Fibroblast of skin of right biceps (primary cell): Measurements from ENCODE around the gene DOP1A.

Experiments used
- DNase-seq: peaks from one replicate; pipeline ENCODE4 v3.0.0-alpha.2; 2013

Gene DOP1A, protein sequence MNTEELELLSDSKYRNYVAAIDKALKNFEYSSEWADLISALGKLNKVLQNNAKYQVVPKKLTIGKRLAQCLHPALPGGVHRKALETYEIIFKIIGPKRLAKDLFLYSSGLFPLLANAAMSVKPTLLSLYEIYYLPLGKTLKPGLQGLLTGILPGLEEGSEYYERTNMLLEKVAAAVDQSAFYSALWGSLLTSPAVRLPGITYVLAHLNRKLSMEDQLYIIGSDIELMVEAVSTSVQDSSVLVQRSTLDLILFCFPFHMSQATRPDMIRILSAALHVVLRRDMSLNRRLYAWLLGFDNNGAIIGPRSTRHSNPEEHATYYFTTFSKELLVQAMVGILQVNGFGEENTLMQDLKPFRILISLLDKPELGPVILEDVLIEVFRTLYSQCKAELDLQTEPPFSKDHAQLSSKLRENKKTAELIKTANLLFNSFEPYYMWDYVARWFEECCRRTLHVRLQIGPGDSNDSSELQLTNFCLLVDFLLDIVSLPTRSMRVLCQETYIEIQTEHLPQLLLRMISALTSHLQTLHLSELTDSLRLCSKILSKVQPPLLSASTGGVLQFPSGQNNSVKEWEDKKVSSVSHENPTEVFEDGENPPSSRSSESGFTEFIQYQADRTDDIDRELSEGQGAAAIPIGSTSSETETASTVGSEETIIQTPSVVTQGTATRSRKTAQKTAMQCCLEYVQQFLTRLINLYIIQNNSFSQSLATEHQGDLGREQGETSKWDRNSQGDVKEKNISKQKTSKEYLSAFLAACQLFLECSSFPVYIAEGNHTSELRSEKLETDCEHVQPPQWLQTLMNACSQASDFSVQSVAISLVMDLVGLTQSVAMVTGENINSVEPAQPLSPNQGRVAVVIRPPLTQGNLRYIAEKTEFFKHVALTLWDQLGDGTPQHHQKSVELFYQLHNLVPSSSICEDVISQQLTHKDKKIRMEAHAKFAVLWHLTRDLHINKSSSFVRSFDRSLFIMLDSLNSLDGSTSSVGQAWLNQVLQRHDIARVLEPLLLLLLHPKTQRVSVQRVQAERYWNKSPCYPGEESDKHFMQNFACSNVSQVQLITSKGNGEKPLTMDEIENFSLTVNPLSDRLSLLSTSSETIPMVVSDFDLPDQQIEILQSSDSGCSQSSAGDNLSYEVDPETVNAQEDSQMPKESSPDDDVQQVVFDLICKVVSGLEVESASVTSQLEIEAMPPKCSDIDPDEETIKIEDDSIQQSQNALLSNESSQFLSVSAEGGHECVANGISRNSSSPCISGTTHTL (N-terminal part only)

DNA sequence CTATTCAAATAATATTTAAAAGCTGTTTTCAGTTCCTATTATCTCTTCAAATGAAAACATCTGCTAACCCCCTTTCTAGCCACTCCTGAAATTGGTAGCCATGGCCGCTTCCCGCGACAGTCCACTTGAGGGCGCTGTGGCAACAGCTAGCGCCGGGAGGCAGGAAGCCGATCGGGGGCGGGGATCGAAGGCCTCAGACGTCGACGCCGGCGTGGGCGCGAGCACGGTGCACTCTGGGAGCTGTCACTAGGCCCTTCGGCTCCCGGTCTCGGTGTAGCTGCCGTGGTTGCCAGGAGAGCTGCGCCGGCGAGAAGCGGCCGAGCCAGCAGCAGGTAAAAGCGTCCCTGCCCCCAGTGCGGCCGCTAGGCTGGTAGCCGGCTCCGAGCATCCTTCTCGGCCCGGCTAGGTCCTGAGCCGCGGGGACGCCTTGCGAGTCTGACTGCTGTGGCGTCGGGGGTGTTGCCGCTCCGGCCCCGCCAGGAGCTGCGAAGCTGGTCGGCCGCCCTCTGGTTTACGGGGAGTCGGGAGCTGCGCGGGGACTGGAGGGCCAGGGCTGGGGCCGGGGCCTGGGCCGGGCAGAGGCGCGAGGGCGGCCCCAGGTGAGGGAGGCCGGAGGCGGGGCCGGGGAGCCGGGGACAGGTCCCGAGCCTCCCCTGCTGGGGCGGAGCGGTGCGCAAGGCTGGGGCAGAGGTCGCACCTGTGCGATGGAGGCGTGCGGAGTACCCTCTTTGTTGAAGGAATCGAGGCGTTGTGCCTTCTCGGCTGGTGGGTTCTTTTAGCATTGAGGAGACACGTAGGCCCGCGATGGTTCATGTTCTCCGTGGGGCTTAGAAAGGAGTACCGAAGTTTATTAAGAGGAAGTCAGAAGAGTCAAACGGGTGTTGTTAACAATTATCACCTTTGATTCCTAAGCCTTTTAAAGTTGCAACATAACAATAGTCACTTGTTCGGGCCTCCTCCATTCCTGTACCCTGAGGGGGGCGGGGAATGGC, at the start of gene DOP1A:
Gene DOP1A, plus strand, starts transcription at position 224 of the 992 bp plus-strand sequence. CDS start 29,307 bp downstream, outside the sequence.
- peak; percentile 91 for DNase-seq

DNA sequence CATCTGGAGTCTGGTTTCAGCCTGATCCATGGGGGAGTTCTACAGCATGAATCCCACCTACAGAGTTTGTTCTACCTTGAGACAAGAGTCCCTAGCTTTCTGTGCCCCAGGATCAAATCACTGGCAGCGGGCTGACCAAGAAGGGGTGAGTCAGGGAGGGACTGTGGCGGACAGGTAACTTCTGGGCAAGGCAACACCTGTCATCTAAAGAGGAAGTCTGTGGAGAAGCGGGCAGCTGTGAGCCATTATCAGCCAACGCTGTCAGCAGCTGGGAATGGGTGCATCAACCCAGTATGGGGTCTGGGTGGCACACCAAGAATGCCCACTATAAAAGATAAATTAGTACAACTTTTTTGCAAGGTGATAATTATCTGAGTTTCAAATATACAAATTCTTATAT, 47.7 kb upstream of the DOP1A start:
- no peak for DNase-seq

GRCh38 chr6:83031689-83032088, 35.8 kb upstream of the DOP1A start:
- no peak for DNase-seq

DNA sequence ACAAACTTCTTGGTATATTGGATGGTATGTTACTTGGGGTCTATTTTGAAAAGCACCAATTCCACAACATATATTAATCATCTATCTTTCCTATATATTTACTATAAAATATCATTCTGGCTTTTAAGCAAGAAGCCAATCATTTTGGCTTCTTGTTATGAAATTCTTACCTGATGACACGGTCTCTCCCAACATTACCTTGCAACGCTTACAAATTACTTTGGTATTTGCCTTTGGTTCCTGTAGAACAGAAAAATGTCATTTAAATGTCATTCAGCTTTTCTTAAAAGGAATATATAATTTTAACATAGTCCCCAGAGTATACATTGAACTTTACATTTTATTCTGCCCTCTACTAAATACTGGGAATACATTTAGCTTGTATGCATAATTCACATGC, 29.2 kb upstream of the DOP1A start:
- no peak for DNase-seq

GRCh38 chr6:83042467-83043053, 24.9 kb upstream of the DOP1A start:
- DNase-seq: no peak

- DNase-seq: peak; percentile 37
These were observed 23.2 kb upstream of the DOP1A start for GRCh38 chr6:83044091-83044768.

GRCh38 chr6:83047065-83047754, 20.3 kb upstream of the DOP1A start:
- no peak for DNase-seq

GRCh38 chr6:83051377-83052172, 15.9 kb upstream of the DOP1A start:
- DNase-seq: no peak

GRCh38 chr6:83053678-83054077, 13.8 kb upstream of the DOP1A start:
- no peak for DNase-seq

DNA sequence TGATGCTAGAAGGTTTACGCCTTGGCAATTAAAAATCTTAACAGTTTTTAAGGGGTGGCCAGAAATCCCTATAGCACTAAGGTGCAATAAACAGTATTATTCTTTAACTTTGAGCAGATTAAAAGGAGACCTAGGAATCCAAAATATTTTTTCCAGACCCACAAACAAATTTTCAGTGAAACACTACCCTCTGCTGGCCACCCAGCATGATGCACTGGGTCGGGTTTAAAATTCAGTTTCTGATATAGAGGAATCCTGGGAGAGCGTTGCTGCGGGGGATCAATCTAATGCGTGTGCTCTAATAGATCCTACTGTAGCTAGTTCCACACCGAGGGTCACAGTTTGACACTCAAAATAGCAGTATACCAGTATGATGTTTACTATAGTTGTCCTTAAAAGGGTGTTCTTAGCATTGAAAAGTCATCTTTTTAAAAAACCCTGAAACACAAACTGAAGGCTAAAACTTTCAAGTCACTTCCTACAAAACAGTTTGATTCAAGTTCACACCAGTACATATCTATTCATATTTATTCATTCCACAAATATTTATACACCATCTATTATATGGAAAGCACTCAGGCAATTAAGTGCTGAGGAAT, 12.0 kb upstream of the DOP1A start:
- peak; percentile 43 for DNase-seq

- peak; percentile 46 for DNase-seq
These were observed 9.7 kb upstream of the DOP1A start for GRCh38 chr6:83057705-83058321.

DNA sequence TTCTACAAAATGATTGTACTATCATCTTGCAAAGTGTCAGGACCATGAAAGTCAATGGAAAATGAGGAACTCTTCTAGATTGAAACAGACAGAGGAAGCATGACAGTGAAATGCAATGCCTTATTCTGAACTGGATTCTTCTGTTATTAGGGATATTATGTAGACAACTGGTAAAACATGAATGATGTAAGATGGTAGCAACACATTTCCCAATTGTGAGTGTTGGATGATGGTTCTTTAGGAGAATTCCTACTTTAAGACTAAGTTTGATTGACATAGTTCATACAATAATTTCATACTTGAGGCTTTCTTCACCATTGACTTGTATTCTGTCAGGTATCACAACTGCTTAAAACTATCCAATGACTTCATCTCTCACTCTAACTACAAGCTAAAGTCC, 6.3 kb upstream of the DOP1A start:
- DNase-seq: no peak

DNA sequence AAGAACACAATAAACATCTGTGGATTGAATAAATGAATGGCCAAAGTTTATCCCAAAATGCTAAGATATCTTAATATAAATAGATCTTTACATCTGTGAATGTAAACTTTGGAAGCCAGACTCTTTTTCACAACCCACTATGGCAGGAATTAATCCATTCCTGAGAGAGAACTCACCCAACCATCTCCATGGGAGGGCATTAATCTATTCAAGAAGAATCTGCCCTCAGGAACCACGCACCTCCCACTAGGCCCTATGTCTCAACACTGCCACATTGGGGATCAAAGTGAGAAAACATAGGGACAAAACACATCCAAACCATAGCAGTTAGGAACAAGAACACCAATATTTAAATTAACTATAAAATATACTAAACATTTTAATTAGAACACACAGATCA, 5.2 kb upstream of the DOP1A start:
- peak; percentile 78 for DNase-seq

GRCh38 chr6:83065511-83066192, 1.8 kb upstream of the DOP1A start, which contains the start of gene UBE3D:
Gene UBE3D (minus strand): TSS chr6:83065841. CDS start chr6:83065718, 123 bp downstream.
- DNase-seq: peak; percentile 75

- no peak for DNase-seq
These were observed 1.1 kb downstream of the DOP1A start for GRCh38 chr6:83068616-83069015.

DNA sequence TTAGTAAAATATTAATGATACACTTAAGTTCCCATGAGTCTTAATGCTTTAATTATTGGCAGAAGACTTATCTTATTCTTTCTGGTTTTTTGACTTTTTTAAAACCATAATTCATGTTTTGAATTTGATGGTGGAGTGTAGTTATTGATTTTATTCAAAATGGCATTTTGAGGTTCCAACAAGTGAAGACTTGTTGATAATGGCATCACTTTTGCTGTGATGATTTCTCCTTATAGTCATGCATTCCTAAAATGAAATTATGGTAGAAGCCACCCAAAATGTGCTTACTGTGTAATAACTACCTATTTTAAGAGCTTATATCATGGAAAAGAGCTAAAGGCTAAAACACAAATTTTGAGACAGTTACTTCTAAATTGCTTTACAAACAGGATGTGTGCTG, 2.2 kb downstream of the DOP1A start:
- no peak for DNase-seq

DNA sequence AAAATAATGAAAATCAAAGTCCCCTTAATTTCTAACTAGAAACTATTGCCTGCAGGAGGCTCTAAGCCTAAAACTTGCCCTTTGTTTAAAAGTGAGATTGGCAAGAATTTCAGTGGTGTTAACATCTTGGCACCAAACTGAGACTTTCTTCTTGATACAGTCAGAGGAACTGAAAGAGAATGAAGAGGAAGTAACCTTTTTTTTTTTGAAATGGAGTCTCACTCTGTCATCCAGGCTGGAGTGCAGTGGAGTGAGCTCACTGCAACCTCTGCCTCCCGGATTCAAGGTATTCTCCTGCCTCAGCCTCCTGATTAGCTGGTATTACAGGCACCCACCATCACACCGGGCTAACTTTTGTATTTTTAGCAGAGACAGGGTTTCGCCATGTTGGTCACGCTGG, 3.6 kb downstream of the DOP1A start:
- no peak for DNase-seq

- DNase-seq: no peak
These were observed 4.2 kb downstream of the DOP1A start for GRCh38 chr6:83071707-83072106.
